Ishikawa (cell line): ENCODE data around the gene MGMT.

Experiments
- CEBPB ChIP-seq: IDR thresholded peaks from 2 replicates; pipeline ENCODE4 v1.6.1; 2012
- CREB1 ChIP-seq: IDR thresholded peaks from 2 replicates; pipeline ENCODE4 v1.6.1; 2012; ENCODE audit warnings: low read depth
- EGR1 ChIP-seq: IDR thresholded peaks from 2 replicates; pipeline ENCODE4 v1.6.1; 2012
- EP300 ChIP-seq: IDR thresholded peaks from 2 replicates; pipeline ENCODE4 v1.6.1; 2012; ENCODE audit warnings: borderline replicate concordance
- FOXM1 ChIP-seq: IDR thresholded peaks from 2 replicates; pipeline ENCODE4 v1.6.1; 2012; ENCODE audit warnings: low read depth, borderline replicate concordance
- RAD21 ChIP-seq: IDR thresholded peaks from 2 replicates; pipeline ENCODE4 v1.6.1; 2012; ENCODE audit warnings: low read depth
- TAF1 ChIP-seq: IDR thresholded peaks from 2 replicates; pipeline ENCODE4 v1.6.1; 2012; ENCODE audit warnings: low read depth, mild to moderate bottlenecking
- TEAD4 ChIP-seq: IDR thresholded peaks from 2 replicates; pipeline ENCODE4 v1.6.1; 2012
- YY1 ChIP-seq: IDR thresholded peaks from 2 replicates; pipeline ENCODE4 v1.6.1; 2012; ENCODE audit warnings: low read depth
- ZBTB7A ChIP-seq: IDR thresholded peaks from 2 replicates; pipeline ENCODE4 v1.6.1; 2012; ENCODE audit warnings: low read depth
- TF ChIP-seq, protein P1 (sequence below): IDR thresholded peaks from 2 replicates; pipeline ENCODE4 v1.6.1; 2012
- TF ChIP-seq, protein P2 (sequence below): IDR thresholded peaks from 2 replicates; pipeline ENCODE4 v1.6.1; 2012; ENCODE audit warnings: low read depth, mild to moderate bottlenecking
- TF ChIP-seq, protein P3 (sequence below): IDR thresholded peaks from 2 replicates; pipeline ENCODE4 v1.6.1; 2012

DNA sequence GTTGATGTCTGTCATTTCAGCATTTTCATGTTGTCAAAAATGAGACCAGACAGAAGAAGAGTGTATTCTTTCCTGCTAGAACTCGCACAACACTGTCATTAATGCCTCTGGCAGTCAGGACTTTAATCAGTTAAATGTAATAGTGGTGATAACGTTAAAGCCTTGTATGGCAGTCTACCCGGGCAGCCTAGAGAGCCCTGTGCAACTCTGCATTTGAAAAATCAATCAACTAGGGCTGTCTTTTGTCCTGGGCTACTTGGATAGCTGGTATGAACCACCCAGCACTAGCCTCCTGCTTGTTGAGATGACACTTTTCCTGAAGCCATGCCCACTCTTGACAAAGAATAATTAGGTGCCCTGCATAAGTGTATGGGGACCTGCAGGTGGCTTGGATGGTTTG lies 19.8 kb downstream of the MGMT start:
- TF ChIP-seq CREB1 (no peak), EP300 (no peak), CEBPB (no peak), TAF1 (no peak), TEAD4 (no peak), RAD21 (no peak), FOXM1 (no peak), YY1 (no peak), EGR1 (no peak), ZBTB7A (no peak)
- TF ChIP-seq, protein P1, sequence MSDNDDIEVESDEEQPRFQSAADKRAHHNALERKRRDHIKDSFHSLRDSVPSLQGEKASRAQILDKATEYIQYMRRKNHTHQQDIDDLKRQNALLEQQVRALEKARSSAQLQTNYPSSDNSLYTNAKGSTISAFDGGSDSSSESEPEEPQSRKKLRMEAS = no peak
- TF ChIP-seq, protein P2, sequence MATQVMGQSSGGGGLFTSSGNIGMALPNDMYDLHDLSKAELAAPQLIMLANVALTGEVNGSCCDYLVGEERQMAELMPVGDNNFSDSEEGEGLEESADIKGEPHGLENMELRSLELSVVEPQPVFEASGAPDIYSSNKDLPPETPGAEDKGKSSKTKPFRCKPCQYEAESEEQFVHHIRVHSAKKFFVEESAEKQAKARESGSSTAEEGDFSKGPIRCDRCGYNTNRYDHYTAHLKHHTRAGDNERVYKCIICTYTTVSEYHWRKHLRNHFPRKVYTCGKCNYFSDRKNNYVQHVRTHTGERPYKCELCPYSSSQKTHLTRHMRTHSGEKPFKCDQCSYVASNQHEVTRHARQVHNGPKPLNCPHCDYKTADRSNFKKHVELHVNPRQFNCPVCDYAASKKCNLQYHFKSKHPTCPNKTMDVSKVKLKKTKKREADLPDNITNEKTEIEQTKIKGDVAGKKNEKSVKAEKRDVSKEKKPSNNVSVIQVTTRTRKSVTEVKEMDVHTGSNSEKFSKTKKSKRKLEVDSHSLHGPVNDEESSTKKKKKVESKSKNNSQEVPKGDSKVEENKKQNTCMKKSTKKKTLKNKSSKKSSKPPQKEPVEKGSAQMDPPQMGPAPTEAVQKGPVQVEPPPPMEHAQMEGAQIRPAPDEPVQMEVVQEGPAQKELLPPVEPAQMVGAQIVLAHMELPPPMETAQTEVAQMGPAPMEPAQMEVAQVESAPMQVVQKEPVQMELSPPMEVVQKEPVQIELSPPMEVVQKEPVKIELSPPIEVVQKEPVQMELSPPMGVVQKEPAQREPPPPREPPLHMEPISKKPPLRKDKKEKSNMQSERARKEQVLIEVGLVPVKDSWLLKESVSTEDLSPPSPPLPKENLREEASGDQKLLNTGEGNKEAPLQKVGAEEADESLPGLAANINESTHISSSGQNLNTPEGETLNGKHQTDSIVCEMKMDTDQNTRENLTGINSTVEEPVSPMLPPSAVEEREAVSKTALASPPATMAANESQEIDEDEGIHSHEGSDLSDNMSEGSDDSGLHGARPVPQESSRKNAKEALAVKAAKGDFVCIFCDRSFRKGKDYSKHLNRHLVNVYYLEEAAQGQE = no peak
- TF ChIP-seq, protein P3, sequence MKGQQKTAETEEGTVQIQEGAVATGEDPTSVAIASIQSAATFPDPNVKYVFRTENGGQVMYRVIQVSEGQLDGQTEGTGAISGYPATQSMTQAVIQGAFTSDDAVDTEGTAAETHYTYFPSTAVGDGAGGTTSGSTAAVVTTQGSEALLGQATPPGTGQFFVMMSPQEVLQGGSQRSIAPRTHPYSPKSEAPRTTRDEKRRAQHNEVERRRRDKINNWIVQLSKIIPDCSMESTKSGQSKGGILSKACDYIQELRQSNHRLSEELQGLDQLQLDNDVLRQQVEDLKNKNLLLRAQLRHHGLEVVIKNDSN = no peak
